ENCODE measurements around the gene RIF1.
A peak's percentile ranks its signal among the peaks of the same experiment; 100 is the strongest.
"Not testable (repeated sequence)": the region's sequence is repeated elsewhere in the genome, so short reads cannot be mapped to it uniquely, and the experiment has no call there.

The RIF1 gene

GRCh38 chr2:151417650-151418049, 7.9 kb downstream of the RIF1 start:
- DNase-seq (ENCODE audit: low spot score), result no peak

- not testable (repeated sequence) for DNase-seq (ENCODE audit: low spot score)
Observed at GRCh38 chr2:151421681-151422080, 12.0 kb downstream of the RIF1 start.

GRCh38 chr2:151422917-151423439, 13.3 kb downstream of the RIF1 start:
- no peak for DNase-seq (ENCODE audit: low spot score)

- DNase-seq (ENCODE audit: low spot score), result no peak
Observed at GRCh38 chr2:151423760-151424159, 14.1 kb downstream of the RIF1 start.

- DNase-seq (ENCODE audit: low spot score), result peak; percentile 61
Observed at GRCh38 chr2:151437630-151438029, 27.9 kb downstream of the RIF1 start.

- no peak for DNase-seq (ENCODE audit: low spot score)
Observed at GRCh38 chr2:151438506-151438905, 28.8 kb downstream of the RIF1 start.

- no peak for DNase-seq (ENCODE audit: low spot score)
Observed at GRCh38 chr2:151439127-151439526, 29.4 kb downstream of the RIF1 start.

- no peak for DNase-seq (ENCODE audit: low spot score)
Observed at GRCh38 chr2:151459358-151459757, 49.7 kb downstream of the RIF1 start.

- DNase-seq (ENCODE audit: low spot score), result no peak
Observed at GRCh38 chr2:151465771-151466170, 56.1 kb downstream of the RIF1 start.

- no peak for DNase-seq (ENCODE audit: low spot score)
Observed at GRCh38 chr2:151470556-151470955, 60.9 kb downstream of the RIF1 start.

- no peak for DNase-seq (ENCODE audit: low spot score)
Observed at GRCh38 chr2:151472966-151473365, 63.3 kb downstream of the RIF1 start.

- DNase-seq (ENCODE audit: low spot score), result no peak
Observed at GRCh38 chr2:151475071-151475470, 65.4 kb downstream of the RIF1 start.

- no peak for DNase-seq (ENCODE audit: low spot score)
Observed at GRCh38 chr2:151476287-151476686, 66.6 kb downstream of the RIF1 start.

GRCh38 chr2:151478011-151478410, 68.3 kb downstream of the RIF1 start:
- no peak for DNase-seq (ENCODE audit: low spot score)

GRCh38 chr2:151481744-151482143, 72.0 kb downstream of the RIF1 start:
- no peak for DNase-seq (ENCODE audit: low spot score)

- no peak for DNase-seq (ENCODE audit: low spot score)
Observed at GRCh38 chr2:151482171-151482725, 72.5 kb downstream of the RIF1 start.

- DNase-seq (ENCODE audit: low spot score), result no peak
Observed at GRCh38 chr2:151483546-151483945, 73.8 kb downstream of the RIF1 start.

GRCh38 chr2:151484100-151484499, 74.4 kb downstream of the RIF1 start:
- no peak for DNase-seq (ENCODE audit: low spot score)

- DNase-seq (ENCODE audit: low spot score), result no peak
Observed at GRCh38 chr2:151486053-151486452, 76.4 kb downstream of the RIF1 start.

GRCh38 chr2:151490276-151490675, 80.6 kb downstream of the RIF1 start:
- DNase-seq (ENCODE audit: low spot score), result no peak

- DNase-seq (ENCODE audit: low spot score), result no peak
Observed at GRCh38 chr2:151491496-151491895, 81.8 kb downstream of the RIF1 start.

GRCh38 chr2:151498178-151498577, 88.5 kb downstream of the RIF1 start:
- no peak for DNase-seq (ENCODE audit: low spot score)

GRCh38 chr2:151506170-151506569, 96.5 kb downstream of the RIF1 start:
- DNase-seq (ENCODE audit: low spot score), result no peak

GRCh38 chr2:151508519-151508918, 98.8 kb downstream of the RIF1 start:
- DNase-seq (ENCODE audit: low spot score), result no peak

Measured in hematopoietic multipotent progenitor cell treated with erythropoietin and hydrocortisone succinate and interleukin-3 and kit ligand, for 15 days (in vitro differentiated cells).